ENCODE data around the gene OLA1. TPM values are rescaled to one million over a fixed set of nuclear protein-coding genes. Genes with fewer than 3 reads are reported as not detected.
"Not testable (repeated sequence)": the region's sequence is repeated elsewhere in the genome, so short reads cannot be mapped to it uniquely, and the experiment has no call there.

Gene OLA1
- total RNA-seq (2014; rRNA removed; shearing (Covaris generic)), result 87.8 and 94.5 TPM in 2 replicates
- polyA plus RNA-seq (2015; cell fraction: cytosol; rRNA removed), result 65.5 and 80.0 TPM in 2 replicates
- polyA plus RNA-seq (2015; cell fraction: nucleus; rRNA removed), result 31.0 and 51.1 TPM in 2 replicates

DNA sequence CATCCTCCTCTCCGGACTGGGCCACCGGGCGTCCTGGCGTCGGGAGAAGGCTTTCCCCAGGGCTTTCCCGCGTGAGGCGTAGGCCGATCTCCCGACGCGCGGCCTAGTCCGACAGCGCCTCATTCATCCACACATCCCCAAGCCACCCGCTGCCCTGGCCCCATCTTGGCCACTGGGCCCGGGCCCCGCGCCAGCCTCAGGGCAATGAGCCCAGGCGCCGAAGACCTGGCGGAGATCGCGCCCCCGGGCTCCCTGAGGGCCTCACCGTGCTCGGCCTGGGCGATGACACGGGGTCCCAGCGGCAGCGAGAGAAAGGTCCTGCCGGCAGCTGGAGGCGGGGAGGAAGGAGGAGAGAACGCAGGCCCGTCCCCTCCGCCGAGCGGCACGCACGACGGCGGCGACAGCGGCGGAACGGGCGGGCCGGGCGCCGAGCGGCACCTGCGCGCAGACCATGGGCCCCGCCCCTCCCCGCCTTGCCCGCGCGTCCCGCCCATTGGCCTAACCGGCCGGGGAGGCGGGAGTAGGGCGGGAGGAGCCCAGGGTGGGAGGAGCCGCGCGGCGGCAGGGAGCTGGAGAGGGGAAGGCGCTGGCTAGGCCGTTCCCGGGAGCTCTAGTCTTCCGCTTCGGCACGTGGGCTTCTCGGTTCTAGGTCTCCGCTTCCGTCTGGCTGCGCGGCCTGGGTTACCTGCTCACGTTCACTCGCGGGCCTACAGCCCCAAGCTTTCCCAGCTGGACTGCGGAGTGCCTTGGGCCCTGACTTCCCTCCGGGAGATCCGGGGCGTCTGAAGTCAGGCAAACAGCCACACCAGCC lies at the start of gene OLA1:
OLA1 (minus strand) TSS at position 346 of the 811 bp plus-strand sequence. CDS start 1,717 bp downstream, outside the sequence.
- DNase-seq (ENCODE audit: low read depth, low spot score), result peak; percentile 91
- in situ Hi-C loops (cut with HindIII; ENCODE audit: low pct_unique_long_range_greater_than_20kb, low sequenced_read_pairs), result no loop called here

DNA sequence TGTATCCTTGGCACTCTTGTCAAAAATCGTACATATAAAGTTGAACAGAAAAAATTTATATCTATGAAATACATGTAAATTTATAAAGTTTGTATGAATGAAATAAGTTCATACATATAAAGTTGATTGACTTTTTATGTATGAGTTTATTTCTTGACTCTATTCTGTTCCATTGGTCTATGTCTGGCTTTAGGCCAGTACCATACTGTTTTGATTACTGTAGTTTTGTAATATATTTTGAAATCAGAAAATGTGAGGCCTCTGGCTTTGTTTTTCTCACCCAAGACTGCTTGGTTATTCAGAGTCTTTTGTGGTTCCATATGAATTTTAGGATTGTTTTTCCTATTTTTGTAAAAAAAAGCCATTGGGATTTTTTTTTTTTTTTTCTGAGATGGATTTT lies 44.6 kb upstream of the OLA1 start:
- in situ Hi-C loops (cut with HindIII; ENCODE audit: low pct_unique_long_range_greater_than_20kb, low sequenced_read_pairs), result no loop called here
- DNase-seq (ENCODE audit: low read depth, low spot score), result no peak

DNA sequence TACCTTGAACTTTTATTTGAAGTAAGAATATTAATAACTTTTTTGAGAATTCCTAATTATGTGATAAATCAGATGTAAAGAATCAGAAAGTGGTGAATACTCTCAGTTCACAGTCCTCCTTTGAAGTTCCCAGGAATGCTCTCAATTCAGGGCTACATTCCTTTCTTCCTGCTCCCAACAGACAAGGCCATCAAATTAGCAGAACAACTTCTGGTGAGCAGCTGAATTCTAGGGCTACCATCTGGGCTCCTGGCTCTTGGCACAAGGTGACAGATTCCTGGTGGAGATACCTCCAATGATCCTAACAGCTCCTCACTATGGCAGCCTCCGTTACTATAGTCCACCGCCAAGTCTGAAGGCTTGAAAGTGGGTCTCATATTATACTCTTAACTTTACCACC lies 37.8 kb upstream of the OLA1 start:
- in situ Hi-C loops (cut with HindIII; ENCODE audit: low pct_unique_long_range_greater_than_20kb, low sequenced_read_pairs), result no loop called here
- DNase-seq (ENCODE audit: low read depth, low spot score), result no peak

DNA sequence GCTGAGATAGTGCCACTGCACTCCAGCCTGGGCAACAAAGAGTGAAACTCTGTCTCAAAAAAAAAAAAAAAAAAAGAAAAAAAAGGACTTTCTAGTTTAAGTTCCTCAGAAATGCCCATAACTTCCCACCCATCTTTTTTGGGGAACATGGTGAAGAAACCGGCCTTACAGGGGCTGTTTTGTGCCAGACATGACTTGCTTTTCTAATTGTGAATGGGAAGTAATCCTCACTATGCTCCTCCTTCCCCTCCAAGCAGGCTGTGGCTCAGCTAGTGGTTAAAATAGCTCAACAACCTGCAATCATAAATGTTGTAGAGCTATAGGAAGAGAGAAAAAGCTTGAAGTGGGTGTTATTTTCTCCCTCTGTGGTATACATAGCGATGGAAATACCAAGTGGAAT lies 34.1 kb upstream of the OLA1 start:
- no peak for DNase-seq (ENCODE audit: low read depth, low spot score)
- in situ Hi-C loops (cut with HindIII; ENCODE audit: low pct_unique_long_range_greater_than_20kb, low sequenced_read_pairs), result no loop called here

DNA sequence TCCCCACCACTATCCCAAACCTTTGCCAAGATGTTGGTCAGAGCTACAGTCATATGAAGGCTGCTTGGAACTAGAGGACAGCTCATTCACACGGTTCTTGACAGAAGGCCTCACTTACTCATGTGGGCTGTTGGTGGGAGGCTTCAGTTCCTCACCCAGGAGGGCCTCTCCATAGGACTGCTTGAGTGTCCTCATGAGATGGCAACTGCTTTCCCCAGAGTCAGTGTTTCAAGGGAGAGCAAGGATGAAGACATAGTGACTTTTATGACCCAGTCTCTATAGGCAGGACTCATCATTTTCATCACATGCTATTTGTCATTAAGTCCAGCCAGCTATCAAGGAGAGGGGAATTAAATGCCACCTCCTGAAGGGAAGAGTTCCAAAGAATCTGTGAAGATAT lies 33.4 kb upstream of the OLA1 start:
- no peak for DNase-seq (ENCODE audit: low read depth, low spot score)
- in situ Hi-C loops (cut with HindIII; ENCODE audit: low pct_unique_long_range_greater_than_20kb, low sequenced_read_pairs), result no loop called here

DNA sequence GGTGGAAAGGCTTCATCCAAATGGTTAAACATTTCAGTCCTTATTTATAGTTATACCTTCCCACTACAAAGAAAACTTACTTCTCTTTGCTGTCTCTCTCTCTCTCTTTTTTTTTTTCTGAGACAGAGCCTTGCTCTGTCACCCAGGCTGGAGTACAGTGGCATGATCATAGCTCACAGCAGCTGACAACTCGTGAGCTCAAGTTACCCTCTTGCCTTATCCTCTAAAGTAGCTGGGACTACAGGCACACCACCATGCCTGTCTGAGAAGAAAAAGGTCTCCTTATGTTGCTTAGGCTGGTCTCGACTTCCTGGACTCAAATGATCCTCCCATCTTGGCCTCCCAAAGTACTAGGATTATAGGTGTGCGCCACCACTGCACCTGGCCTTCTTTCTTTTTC lies 32.3 kb upstream of the OLA1 start:
- peak; percentile 20 for DNase-seq (ENCODE audit: low read depth, low spot score)
- in situ Hi-C loops (cut with HindIII; ENCODE audit: low pct_unique_long_range_greater_than_20kb, low sequenced_read_pairs), result no loop called here

DNA sequence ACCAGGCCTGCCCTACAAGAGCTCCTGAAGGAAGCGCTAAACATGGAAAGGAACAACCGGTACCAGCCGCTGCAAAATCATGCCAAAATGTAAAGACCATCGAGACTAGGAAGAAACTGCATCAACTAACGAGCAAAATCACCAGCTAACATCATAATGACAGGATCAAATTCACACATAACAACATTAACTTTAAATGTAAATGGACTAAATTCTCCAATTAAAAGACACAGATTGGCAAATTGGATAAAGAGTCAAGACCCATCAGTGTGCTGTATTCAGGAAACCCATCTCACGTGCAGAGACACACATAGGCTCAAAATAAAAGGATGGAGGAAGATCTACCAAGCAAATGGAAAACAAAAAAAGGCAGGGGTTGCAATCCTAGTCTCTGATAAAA lies 21.9 kb upstream of the OLA1 start:
- DNase-seq (ENCODE audit: low read depth, low spot score); in situ Hi-C loops (cut with HindIII; ENCODE audit: low pct_unique_long_range_greater_than_20kb, low sequenced_read_pairs): not testable (repeated sequence)

DNA sequence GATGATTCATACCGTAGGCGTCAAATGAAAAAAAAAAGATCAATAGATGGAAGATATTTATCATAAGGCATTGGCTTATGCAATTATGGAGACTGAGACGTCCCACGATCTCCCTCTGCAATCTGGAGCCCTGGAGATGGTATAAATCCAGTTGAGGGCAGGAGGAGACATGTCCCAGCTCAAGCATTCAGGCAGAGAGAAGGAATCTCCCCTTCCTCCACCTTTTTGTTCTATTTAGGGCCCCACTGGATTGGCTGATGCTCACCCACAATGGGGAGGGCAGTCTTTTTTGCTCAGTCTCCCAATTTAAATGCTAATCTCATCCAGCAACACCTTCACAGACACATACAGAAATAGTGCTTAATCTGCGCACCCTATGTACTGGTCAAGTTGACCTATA lies 18.0 kb upstream of the OLA1 start:
- no peak for DNase-seq (ENCODE audit: low read depth, low spot score)
- in situ Hi-C loops (cut with HindIII; ENCODE audit: low pct_unique_long_range_greater_than_20kb, low sequenced_read_pairs), result no loop called here

DNA sequence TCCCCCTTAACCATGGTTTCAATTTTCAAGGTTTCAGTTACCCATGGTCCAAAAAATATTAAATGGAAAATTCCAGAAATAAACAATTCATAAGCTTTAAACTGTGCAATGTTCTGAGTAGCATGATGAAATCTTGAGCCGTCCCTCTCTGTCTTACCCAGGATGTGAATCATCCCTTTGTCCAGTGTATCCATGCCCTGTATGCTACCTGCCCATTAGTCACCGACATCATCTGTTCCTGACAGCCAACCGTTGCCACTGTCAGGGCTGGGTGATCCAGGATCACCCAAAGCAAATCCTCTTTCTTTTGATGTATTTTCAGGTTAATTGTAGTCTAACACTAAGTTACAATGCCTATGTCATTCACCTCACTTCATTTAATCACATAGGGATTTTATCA lies 15.7 kb upstream of the OLA1 start:
- in situ Hi-C loops (cut with HindIII; ENCODE audit: low pct_unique_long_range_greater_than_20kb, low sequenced_read_pairs), result no loop called here
- peak; percentile 25 for DNase-seq (ENCODE audit: low read depth, low spot score)

DNA sequence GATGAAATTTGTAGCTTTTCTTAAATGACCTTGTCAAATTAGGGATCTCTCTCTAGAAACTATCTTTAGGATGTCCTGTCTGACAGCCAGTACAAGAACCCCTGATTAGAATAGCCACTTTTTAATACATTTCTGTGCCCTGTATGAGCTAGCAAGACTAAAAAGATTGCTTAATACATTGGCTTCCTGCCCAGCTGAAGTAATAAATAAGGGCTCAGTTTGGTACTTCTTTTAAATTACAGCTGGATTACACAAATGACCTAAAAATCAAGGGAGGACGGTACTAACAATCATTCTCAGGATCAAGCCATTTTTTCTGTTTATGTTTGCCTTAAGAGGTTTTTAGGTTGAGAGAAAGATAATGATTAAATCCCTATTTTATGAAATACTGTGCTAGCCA lies 11.6 kb upstream of the OLA1 start:
- in situ Hi-C loops (cut with HindIII; ENCODE audit: low pct_unique_long_range_greater_than_20kb, low sequenced_read_pairs), result no loop called here
- DNase-seq (ENCODE audit: low read depth, low spot score), result peak; percentile 20

DNA sequence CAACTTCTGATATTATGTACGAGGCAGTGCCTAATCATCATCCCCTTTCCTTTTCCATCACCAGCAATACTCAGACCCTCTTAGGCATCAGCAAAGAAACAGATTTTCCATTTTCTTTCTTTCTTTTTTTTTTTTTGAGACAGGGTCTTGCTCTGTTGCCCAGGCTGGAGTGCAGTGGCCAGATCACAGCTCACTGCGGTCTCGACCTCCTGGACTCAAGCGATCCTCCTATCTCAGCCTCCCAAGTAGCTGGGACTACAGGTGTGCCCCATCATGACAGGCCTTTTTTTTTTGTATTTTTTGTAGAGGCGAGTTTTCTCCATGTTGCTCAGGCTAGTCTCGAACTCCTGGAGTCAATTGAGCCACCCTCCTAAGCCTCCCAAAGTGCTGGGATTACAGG lies 5.9 kb upstream of the OLA1 start:
- in situ Hi-C loops (cut with HindIII; ENCODE audit: low pct_unique_long_range_greater_than_20kb, low sequenced_read_pairs), result no loop called here

DNA sequence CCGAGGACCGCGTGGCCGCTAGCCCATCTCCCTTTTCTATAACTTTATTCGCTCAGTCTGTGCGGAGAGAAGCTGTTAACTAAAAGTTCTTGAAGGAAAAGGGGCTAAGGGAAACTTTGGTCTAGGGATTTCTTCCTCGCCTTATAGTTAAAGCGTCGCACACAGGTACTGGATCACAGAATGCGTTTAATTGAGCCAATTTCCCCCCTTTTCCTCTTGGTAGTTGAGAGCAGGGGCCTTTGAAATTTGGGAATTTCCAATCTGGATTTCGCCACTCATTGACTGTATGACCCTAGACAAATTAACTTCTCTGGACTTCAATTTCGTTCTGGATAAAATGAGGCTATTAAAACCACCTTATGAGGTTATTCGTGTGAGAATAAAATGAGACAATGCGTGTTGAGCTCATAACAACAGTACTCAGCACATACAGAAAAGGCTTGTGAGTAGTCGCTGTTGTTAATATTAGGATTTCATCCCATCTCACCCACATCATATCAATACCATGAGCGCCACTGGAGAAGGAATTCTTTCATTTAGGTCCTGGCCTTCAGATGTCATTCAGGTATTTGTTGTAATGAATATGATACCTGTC lies 763 bp upstream of the OLA1 start:
- in situ Hi-C loops (cut with HindIII; ENCODE audit: low pct_unique_long_range_greater_than_20kb, low sequenced_read_pairs), result no loop called here

More for the DNA sequence above, 5.9 kb upstream of the OLA1 start:
- DNase-seq (ENCODE audit: low read depth, low spot score), result no peak

DNA sequence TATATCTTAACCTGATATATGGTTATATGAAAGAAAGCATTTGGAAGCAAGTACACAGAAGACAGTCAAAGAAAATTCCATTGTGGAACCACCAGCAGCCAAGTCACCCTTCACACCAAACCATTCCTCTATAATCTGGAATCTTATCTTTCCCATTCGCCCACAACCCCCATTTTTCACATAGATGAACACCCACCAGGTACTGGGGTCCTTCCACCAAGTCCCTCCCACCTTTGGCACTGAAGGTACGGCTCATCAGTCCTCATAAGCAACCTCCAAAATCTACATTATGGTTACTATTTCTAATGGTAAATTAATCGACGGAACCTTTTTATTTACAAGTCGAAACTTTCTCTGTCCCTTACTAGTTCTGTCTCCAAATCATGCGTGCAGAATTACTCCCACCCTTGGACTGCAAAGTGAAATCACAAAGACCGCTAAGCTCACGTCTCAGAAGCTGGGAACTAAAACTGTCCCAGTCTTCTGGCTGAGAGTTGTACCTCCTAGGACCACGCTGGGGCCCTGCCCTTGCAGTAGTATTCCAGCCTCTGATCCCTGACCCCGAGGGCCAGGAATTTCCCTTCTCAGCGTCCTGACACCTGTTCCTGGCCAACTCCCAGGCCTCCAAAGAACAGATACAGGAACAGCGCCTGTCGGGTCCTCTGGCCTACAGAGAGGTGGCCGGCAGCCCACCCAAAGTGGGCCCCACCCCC lies 702 bp downstream of the OLA1 start:
- in situ Hi-C loops (cut with HindIII; ENCODE audit: low pct_unique_long_range_greater_than_20kb, low sequenced_read_pairs), result no loop called here
- DNase-seq (ENCODE audit: low read depth, low spot score), result no peak

More for the DNA sequence above, 763 bp upstream of the OLA1 start:
- no peak for DNase-seq (ENCODE audit: low read depth, low spot score)

DNA sequence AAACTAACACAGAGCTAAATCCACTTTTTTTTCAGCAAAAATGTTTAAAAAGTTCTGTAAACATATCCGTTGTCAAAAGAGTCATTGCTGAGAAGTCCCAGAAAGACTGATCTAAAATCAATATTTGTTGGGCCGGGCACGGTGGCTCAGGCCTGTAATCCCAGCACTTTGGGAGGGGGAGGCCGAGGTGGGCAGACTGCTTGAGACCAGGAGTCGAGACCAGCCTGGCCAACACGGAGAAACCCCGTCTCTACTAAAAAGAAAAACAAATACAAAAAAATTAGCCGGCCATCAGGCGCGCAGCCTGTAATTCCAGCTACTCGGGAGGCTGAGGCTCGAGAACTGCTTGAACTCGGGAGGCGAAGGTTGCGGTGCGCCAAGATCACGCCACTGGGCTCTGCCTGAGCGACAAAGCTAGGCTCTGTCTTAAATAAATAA lies 1.4 kb downstream of the OLA1 start:
- DNase-seq (ENCODE audit: low read depth, low spot score), result no peak
- in situ Hi-C loops (cut with HindIII; ENCODE audit: low pct_unique_long_range_greater_than_20kb, low sequenced_read_pairs), result no loop called here

DNA sequence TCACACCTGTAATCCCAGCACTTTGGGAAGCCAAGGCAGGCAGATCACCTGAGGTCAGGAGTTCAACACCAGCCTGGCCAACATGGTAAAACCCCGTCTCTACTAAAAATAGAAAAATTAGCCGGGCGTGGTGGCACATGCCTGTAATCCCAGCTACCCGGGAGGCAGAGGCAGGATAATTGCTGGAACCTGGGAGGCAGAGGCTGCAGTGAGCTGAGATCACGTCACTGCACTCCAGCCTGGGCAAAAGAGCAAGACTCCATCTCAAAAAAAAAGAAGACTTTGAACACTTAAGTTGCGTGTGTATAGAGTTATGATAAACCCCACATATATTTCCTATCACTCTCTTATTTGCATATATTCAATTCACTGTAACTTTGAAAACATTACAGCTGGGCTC lies 2.7 kb downstream of the OLA1 start:
- in situ Hi-C loops (cut with HindIII; ENCODE audit: low pct_unique_long_range_greater_than_20kb, low sequenced_read_pairs); DNase-seq (ENCODE audit: low read depth, low spot score): not testable (repeated sequence)

DNA sequence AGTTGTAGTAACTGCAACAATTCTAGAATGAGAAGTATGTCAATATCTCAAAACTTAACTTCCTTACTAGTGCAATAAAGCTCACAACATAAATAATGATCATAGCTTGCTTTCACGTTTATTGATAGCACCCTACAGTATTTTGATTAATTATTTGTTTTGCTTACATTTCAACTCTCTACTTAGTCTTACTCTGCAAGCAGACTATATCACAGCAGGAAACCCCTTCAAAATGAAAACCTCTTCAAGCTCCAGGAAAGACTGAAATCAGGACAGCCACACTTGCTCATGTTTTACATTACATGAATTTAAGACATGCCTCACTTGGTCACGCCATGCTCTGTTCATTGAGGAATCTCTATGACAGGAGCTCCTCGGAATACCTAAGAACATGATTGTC lies 3.3 kb downstream of the OLA1 start:
- in situ Hi-C loops (cut with HindIII; ENCODE audit: low pct_unique_long_range_greater_than_20kb, low sequenced_read_pairs), result no loop called here
- no peak for DNase-seq (ENCODE audit: low read depth, low spot score)

DNA sequence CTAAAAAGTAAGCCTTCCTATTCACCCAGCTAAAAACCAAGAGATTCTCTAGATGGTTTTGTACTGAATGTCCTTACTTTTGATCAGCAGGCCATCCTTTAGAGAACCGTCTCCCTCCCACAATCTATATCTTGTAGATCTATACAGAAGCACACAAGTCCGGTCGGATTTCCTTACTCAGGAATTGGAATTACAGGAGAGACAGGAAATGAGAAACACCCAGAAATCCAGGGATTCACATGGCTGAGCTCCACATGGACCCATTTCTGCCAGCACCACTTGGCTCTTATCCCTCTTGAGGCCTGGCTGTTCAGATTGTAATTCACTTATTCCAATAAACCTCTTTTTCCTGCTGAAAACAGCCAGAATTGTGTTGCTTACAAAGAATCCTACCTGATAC lies 4.5 kb downstream of the OLA1 start:
- in situ Hi-C loops (cut with HindIII; ENCODE audit: low pct_unique_long_range_greater_than_20kb, low sequenced_read_pairs), result no loop called here
- DNase-seq (ENCODE audit: low read depth, low spot score), result no peak

DNA sequence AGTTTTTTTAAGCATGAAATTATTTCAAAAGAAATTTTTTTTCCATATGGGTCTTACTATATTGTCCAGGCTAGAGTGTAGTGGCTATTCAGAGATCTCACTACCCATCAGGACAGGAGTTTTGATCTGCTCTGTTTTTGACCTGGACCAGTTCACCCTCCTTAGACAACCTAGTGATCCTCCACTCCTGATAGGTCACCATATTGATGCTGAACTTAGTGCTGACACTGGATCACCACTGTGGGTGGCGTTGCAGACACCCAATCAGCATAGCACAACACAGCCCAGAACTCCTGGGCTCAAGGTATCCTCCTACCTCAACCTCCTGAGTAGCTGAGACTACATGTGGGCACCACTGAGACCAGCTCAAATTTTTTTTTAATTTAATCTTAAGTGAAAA lies 8.2 kb downstream of the OLA1 start:
- in situ Hi-C loops (cut with HindIII; ENCODE audit: low pct_unique_long_range_greater_than_20kb, low sequenced_read_pairs), result no loop called here
- DNase-seq (ENCODE audit: low read depth, low spot score), result no peak
